ENCODE results near the gene LACC1.

- TF ChIP-seq EZH2 (IDR thresholded peaks at IDR 0.05; ENCODE audit: borderline replicate concordance, insufficient read depth, low read depth, low read length, poor library complexity, severe bottlenecking), result no peak
- TF ChIP-seq, protein P1, sequence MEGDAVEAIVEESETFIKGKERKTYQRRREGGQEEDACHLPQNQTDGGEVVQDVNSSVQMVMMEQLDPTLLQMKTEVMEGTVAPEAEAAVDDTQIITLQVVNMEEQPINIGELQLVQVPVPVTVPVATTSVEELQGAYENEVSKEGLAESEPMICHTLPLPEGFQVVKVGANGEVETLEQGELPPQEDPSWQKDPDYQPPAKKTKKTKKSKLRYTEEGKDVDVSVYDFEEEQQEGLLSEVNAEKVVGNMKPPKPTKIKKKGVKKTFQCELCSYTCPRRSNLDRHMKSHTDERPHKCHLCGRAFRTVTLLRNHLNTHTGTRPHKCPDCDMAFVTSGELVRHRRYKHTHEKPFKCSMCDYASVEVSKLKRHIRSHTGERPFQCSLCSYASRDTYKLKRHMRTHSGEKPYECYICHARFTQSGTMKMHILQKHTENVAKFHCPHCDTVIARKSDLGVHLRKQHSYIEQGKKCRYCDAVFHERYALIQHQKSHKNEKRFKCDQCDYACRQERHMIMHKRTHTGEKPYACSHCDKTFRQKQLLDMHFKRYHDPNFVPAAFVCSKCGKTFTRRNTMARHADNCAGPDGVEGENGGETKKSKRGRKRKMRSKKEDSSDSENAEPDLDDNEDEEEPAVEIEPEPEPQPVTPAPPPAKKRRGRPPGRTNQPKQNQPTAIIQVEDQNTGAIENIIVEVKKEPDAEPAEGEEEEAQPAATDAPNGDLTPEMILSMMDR (IDR thresholded peaks at IDR 0.05), result no peak
Measured at GRCh38 chr13:43848001-43848649, 31.6 kb upstream of the LACC1 start.

All from B cell (primary cell).